Smooth muscle cell of the brain vasculature (primary cell): ENCODE data around the gene DSCAML1.

Experiments
- DNase-seq: peaks from one replicate; pipeline ENCODE4 v3.0.0-alpha.2; 2012; ENCODE audit warnings: low read depth, low spot score

Gene DSCAML1

DNA sequence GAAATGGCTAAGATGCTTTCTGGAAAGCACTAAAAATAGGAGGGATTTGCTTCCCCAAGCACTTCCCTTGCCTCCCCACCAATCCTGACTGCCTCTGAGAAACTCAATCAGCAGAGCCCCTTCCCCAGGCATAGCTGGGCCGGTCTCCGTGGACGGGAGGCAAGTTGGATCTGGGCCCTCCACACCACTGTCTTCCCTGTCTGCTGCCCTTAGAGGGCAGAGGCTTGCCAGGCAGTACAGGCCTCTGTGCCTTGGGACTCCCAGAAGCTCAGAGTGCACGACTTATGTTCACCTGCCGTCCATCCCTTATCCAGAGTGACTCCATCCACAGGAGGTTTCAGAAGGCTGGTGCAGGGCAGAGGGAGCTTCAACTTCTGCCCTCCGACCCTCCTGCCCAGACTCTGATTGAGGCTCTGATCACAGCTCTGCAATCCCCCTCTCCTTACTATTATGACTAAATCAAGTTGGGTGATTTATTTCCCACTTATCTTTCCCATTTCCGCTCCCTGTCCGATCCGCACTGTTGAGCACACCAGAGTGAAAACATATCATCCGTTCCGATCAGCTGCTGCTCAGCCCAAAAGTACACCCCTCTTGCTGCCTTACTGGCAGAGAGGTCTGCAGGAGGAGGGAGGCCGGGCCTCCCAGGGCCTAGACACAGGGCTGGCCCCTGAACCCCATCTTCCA lies 71.8 kb downstream of the DSCAML1 start:
- no peak for DNase-seq

DNA sequence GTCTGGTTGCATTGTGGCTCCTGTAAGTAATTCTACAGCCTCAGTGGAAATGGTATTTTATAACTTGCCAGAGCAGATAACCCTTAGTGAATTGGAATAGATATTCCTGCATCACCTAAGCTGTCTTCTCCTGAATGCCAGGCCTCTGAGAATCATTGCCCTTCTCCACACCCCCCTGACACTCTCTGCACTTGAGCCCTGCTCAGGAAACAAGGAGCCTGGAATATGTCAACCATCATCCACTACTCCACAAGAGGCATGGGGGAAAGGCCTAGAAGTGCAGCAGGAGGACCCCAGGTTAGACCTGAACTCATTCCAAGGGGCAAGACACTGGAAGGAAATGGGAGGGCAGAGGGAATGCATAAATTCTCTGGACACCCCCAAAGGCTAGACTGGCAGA lies 72.4 kb downstream of the DSCAML1 start:
- no peak for DNase-seq

GRCh38 chr11:117724104-117724503 lies 72.9 kb downstream of the DSCAML1 start:
- DNase-seq: no peak

- no peak for DNase-seq
These were observed 73.6 kb downstream of the DSCAML1 start for GRCh38 chr11:117723277-117724024.

- DNase-seq: no peak
These were observed 74.9 kb downstream of the DSCAML1 start for GRCh38 chr11:117722082-117722481.

DNA sequence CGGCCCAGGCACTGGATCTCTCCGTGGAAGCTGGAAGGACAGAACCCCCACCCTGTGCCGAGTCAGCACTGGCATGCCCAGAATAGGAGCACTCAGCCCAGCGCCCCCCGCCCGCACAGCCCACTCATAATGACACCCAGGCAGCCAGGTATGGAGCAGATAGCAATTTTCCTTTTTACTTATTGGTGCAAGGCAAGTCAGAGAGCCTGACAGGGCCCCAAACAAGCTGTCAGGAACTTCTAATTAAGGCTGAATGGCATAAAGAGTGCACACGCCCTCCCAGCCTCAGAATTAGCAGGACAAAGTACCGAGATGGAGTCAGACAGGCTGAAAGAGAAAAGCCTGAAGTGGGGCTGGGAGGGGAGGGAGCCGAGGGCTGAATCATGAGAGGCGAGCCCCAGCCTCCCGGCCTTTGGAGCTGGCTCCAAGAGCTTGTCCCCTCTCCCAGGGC lies 76.9 kb downstream of the DSCAML1 start:
- DNase-seq: no peak

DNA sequence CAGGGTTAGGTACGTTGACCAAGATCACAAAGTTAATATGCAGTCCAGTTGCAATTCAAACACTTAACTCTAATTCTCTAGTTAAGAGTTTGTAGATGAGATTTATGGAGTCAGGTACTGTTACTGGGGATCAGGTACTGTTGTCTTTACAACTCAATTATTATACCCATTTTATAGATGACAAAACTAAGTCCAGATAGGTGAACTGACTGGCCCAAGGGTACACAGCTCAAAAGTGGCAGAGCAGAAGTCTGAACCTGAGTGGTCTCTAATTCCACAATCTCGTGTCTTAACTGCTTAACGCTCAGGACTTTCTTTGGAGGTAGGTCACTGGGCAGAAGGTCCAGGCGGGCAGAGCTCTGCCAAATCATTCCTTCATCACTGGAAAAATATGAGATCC lies 77.5 kb downstream of the DSCAML1 start:
- no peak for DNase-seq

DNA sequence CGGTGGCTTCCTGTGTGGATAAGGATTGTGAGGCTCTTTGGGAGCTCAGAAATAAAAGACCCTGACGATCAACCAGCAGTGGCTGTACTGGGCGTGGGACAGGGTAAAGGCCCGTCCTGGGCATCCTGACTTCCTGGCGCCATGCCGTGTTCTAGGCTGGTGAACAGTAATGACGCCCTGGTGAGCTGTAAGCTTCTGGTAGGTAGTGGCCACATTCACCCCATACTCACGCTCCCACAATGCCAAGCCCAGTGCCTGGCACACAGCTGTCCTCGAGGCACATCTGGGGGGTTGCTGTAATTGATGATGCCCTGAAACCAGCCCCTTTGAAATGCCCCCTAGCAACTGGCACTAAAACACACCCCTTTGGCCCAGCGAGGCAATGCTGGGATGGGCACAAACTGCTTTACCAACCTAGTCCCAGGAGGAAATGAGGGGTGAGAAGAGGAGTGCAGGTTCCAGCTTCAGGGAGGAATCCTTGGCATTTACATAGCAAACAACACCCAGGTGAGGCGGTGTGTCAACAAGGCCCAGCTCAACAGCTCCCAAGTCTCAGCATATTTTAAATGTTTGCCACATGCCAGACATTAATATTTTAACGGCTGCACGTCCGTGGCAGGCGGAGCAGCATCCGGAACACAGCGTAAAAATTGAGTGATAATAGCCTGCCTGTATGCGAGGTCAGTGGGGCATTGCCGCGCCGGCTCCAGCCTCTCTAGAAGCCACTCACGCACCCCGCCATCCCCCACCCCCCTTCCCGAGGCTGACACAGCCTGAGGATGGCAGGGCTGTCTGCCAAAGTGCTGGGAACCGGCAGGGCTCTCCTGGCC lies 79.3 kb downstream of the DSCAML1 start:
- DNase-seq: no peak

DNA sequence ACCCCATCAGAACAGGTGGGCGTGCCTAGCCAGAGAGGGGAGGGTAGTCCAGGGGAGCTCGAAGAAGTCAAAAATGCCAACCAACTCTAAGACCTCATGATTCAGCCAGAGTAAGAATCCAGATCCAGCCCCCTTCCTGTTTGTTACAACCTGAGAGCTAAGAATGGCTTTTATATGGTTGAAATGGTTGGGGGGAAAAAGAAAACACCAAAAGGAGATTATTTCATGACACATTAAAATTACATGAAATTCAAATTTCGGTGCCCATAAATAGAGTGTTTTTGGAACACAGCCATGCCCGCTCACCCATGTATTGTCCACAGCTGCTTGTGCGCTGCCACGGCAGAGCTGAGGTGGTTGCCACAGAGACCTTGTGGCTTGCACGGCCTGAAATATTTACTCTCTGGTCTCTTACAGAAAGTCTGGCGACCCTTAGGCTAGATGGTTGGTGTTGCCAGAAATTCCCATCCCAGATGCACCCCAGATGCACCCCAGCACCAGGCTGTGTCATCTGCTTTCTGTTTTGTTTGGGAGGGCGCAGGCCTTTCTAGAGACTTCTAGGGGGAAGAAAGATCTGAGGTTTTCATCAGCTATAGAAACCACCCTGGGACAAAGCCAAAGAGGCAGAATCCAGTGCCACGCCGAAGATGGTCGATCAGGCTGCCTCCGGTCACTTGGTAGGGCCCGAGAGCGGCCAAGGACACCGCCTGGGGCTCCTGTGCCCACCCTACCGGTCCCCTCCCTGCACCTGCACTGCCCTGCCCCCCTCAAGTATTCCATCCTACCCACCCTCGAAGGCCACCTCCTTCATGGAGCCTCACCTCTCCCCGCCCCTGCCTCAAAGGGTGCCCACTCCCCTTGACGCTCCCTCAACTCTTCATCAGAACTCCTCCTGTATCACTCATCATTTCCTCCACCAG lies 80.2 kb downstream of the DSCAML1 start:
- DNase-seq: no peak

DNA sequence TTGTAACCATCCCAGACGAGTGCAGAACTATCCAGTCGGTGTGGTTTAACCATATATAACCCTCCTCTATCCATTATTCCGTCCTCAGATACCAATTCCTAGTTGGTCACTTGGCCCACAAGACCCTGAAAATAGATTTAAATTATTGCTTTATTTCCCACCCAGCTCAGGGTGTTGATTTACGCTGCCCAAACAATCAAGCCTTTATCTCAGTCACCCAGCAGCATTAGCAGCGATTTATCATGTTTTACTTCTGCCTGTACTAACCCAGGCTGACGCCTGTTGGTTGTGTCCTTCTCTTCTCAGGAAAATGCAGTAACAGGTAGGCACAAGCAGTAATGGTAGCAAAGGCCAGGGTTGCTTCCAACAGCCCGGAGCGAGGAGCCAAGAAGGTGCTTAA lies 81.2 kb downstream of the DSCAML1 start:
- DNase-seq: no peak

- no peak for DNase-seq
These were observed 83.5 kb downstream of the DSCAML1 start for GRCh38 chr11:117713538-117713991.

- no peak for DNase-seq
These were observed 84.5 kb downstream of the DSCAML1 start for GRCh38 chr11:117712530-117712929.

DNA sequence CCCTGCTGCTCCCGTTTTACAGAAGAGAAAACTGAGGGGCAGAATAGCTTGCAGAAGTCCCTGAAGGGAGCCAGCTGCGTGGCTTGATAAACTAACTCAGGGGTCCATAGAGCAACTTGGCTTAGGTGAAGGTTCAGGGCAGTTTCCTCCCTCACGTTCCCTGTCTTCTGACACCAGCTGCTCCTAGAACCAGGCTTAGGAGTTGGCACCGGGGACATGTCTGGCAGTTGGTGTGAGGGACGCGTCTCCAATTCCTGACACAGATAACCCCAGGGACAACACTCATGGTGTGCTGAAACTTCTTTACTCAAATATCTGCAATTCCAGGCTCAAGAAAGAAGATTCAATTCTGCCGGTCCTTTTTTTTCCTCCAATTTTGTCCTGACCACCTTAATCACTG lies 85.7 kb downstream of the DSCAML1 start:
- DNase-seq: no peak

DNA sequence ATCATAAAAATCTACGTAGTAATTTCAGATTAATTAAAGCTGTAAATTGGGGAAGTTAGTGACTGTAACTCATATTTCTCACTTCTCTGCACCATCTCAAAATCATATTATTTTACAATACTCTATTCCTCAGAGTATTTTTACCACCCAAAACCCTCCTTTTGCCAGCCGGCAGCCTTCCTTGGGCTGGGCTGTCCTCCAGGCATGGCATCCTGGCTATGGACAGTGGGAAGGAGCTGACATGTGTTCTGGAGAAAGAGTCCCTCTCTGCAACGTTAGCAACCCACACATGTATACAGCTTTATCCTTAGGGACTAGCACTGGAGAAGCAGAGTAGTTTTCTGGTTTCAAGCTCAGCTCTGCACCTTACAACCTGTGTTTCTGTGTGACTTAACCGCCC lies 86.8 kb downstream of the DSCAML1 start:
- no peak for DNase-seq

GRCh38 chr11:117706322-117706814 lies 90.6 kb downstream of the DSCAML1 start:
- no peak for DNase-seq

GRCh38 chr11:117705866-117706265 lies 91.2 kb downstream of the DSCAML1 start:
- no peak for DNase-seq

DNA sequence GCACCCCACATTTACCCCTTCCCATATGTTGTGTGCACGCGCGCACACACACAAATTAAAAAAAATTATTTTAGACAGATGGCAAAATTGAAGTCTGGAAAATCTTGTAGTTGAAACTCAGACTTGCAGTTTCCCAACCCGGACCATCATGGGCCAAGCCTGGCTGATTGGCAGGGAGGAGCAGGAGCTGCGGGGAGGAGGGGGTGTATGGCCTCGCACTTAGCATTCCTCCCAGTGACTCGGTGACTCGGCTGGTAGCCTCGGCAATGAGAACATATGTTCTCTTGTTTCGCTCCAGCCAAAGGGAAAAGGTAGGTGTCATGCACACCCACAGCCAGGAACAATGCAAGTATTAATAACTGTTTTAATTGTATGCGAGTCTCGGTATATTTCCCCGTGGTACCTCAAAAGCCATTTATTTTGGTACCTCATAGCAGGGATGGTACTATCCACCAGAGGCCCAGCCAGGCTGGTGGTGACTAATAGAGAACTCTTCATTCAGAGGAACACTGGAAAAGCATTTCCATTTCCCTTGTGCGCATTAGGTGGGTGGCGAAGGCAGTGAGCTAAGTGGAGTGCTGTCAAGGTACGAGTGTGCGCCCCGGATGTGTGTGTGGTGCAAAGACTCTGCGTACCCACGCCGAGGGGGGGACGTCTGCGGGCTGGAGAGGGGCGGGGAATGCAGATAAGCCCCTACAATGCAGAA lies 92.5 kb downstream of the DSCAML1 start:
- DNase-seq: no peak

DNA sequence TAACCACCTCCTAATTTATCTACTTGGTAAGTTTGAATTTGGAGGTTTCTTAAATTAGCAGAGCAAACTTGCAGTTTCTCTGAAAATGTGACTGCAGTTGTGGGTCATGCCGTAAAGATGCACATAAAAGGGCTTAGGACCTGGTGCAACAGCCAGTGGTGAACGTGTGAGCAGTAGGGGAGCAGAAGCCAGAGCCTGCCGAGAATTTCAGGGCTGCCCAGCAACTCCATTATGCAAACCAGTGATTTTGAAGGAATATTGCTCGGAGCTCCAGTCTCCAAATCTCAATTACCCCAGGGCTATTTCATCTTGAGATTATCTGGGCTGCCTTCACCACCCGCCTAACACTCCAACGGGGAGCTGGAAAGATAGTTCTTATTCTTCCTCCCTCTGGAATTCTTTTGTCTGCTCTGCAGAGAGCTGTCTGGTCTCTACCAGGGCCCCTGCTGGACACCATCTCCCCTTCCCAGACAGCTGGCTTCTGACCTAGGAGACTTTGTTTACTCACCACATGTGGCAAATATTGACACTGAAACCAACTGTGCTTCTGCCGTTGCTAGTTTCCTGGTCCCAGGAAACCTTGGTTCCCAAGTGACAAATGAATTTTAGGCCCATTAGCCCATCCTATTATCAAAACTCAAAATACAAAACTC lies 93.9 kb downstream of the DSCAML1 start:
- no peak for DNase-seq

- DNase-seq: no peak
These were observed 95.2 kb downstream of the DSCAML1 start for GRCh38 chr11:117701781-117702180.

- no peak for DNase-seq
These were observed 96.5 kb downstream of the DSCAML1 start for GRCh38 chr11:117700551-117700950.
